Measurements from ENCODE around the gene SLX9. TPM values are rescaled to one million over a fixed set of nuclear protein-coding genes. Genes with fewer than 3 reads are reported as not detected.

Gene SLX9
- total RNA-seq, 1 experiment from 2014 or later, result 80.1 TPM

GRCh38 chr21:45014747-45015468 is 75.1 kb downstream of the SLX9 start:
- H3K27me3 ChIP-seq (ENCODE audit: low read length), result no peaks in the 10 kb centered on the region
- no peaks in the 10 kb centered on the region for H3K79me2 ChIP-seq (ENCODE audit: low read length)
- H2AFZ ChIP-seq (ENCODE audit: low read length), result no peak overlapping the region
- H3K4me1 ChIP-seq (ENCODE audit: insufficient read depth, low read length), result peaks cover 38% of the 10 kb centered on the region
- no peak overlapping the region for H3K27ac ChIP-seq (ENCODE audit: low read length)
- H4K20me1 ChIP-seq (ENCODE audit: low read length), result no peaks in the 10 kb centered on the region
- H3F3A ChIP-seq (ENCODE audit: low read length, unreplicated experiment), result no peaks in the 10 kb centered on the region
- no peak for DNase-seq
- ATAC-seq, result no peak
- no peak overlapping the region for H3K9ac ChIP-seq (ENCODE audit: low read length)
- TF ChIP-seq EZH2phosphoT487 (IDR thresholded peaks at IDR 0.05; ENCODE audit: borderline replicate concordance, low read length) (no peak), EZH2 (IDR thresholded peaks at IDR 0.05; ENCODE audit: low read length, unreplicated experiment) (no peak), CTCF (conservative IDR thresholded peaks at IDR 0.05; ENCODE audit: low read depth, low read length) (no peak)
- no peak overlapping the region for H3K4me3 ChIP-seq (ENCODE audit: low read length)
- no TSS peak for BruUV-seq (replicated peaks)
- no peaks in the 10 kb centered on the region for H3K9me2 ChIP-seq (replicated peaks; ENCODE audit: low read length)
- H3K4me2 ChIP-seq (ENCODE audit: low read length), result no peak overlapping the region
- ChIA-PET CTCF (no interaction called here), POLR2A (ENCODE audit: unreplicated experiment) (no interaction called here)
- intact Hi-C loops (cut with micrococcal nuclease), result loop anchor here (5.0 kb wide), 1 partner anchor 112 kb away; no protein-coding TSS in a partner anchor
- H3K36me3 ChIP-seq (ENCODE audit: low read depth, low read length), result no peaks in the 10 kb centered on the region
- H3K9me3 ChIP-seq (ENCODE audit: low read length), result no peaks in the 10 kb centered on the region

DNA sequence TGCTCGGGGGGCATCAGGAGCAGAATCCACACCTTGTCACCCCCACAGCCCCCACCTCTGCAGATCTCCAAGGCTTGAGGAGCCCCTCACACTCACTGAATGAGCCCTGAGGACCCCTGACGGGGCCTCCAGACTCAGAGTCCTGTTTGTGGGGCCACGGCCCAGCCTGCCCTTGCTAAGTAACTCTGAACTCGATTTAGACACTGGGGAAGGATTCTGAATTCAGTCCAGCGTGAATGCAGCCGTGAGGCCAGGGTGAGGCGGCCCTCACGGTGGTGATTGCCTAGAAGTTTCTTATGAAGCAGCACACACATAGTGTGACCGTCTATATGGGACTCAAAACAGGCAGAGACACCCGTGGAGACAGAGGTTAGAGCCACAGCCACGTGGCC is 75.6 kb downstream of the SLX9 start:
- intact Hi-C loops (cut with micrococcal nuclease), result no loop called here
- CTCF ChIA-PET, result no interaction called here

More for the DNA sequence above, 75.6 kb downstream of the SLX9 start:
- Histone ChIP-seq H3K9ac (ENCODE audit: low read length) (no peak overlapping the region), H3K27ac (ENCODE audit: low read length) (no peak overlapping the region), H3K4me3 (ENCODE audit: low read length) (no peak overlapping the region), H3K36me3 (ENCODE audit: low read depth, low read length) (no peaks in the 10 kb centered on the region), H3K27me3 (ENCODE audit: low read length) (no peaks in the 10 kb centered on the region), H2AFZ (ENCODE audit: low read length) (no peak overlapping the region), H3K79me2 (ENCODE audit: low read length) (no peaks in the 10 kb centered on the region), H3K9me2 (replicated peaks; ENCODE audit: low read length) (no peaks in the 10 kb centered on the region), H3K4me1 (ENCODE audit: insufficient read depth, low read length) (peaks cover 38% of the 10 kb centered on the region), H3F3A (ENCODE audit: low read length, unreplicated experiment) (no peaks in the 10 kb centered on the region), H3K9me3 (ENCODE audit: low read length) (no peaks in the 10 kb centered on the region), H3K4me2 (ENCODE audit: low read length) (no peak overlapping the region), H4K20me1 (ENCODE audit: low read length) (no peaks in the 10 kb centered on the region)
- ATAC-seq (no peak), DNase-seq (no peak)
- POLR2A ChIA-PET (ENCODE audit: unreplicated experiment), result no interaction called here
- TF ChIP-seq EZH2phosphoT487 (IDR thresholded peaks at IDR 0.05; ENCODE audit: borderline replicate concordance, low read length) (no peak), CTCF (conservative IDR thresholded peaks at IDR 0.05; ENCODE audit: low read depth, low read length) (no peak), EZH2 (IDR thresholded peaks at IDR 0.05; ENCODE audit: low read length, unreplicated experiment) (no peak)
- no TSS peak for BruUV-seq (replicated peaks)
